GM12878 (cell line): ENCODE results near the gene UGT1A7. TPM values are rescaled to one million over a fixed set of nuclear protein-coding genes. Genes with fewer than 3 reads are reported as not detected.

Experiments
- ATAC-seq: fragments of 200-7000 bp; cut with Tn5 transposase; 3 replicates; pipeline ENCODE4 v1.9.1; 2020; ENCODE audit warnings: mild to moderate bottlenecking, moderate library complexity
- BruUV-seq: library from RNA; stranded (reverse); fragments of 400-500 nt; replicated peaks from 2 replicates; lab custom pipeline; 2021; lab: Mats Ljungman, UMichigan
- CTCF ChIA-PET: fragments of 300-600 bp; sonication (Branson Sonifier 250); formaldehyde crosslinking; extraction: SDS; loops from one replicate; lab custom pipeline; 2021; ENCODE audit warnings: inconsistent platforms; lab: Yijun Ruan, JAX
- POLR2A ChIA-PET: fragments of 350-600 bp; formaldehyde crosslinking; extraction: SDS; loops from one replicate; lab custom pipeline; 2021; ENCODE audit warnings: inconsistent platforms; lab: Charles Lee
- RAD21 ChIA-PET: fragments of 300-600 bp; sonication (Branson Sonifier 250); formaldehyde crosslinking; loops from one replicate; lab custom pipeline; 2023; ENCODE audit warnings: antibody characterized with exemption; ENCODE audit not compliant: unreplicated experiment; lab: Charles Lee
- SMC1A ChIA-PET: fragments of 300-600 bp; sonication (Branson Sonifier 250); formaldehyde crosslinking; loops from one replicate; lab custom pipeline; 2023; ENCODE audit not compliant: unreplicated experiment, uncharacterized antibody; lab: Charles Lee
- DNase-seq: peaks from one replicate; pipeline ENCODE4 v3.0.0-alpha.2; 2011; ENCODE audit warnings: low read depth, low spot score
- FAIRE-seq: peaks from 3 replicates; lab custom pipeline; 2011; peaks lifted over from hg19 to GRCh38; lab: Jason Lieb, UNC
- H2AFZ ChIP-seq: 2 replicates; pipeline ENCODE4 v1.6.0; 2011; ENCODE audit warnings: low read depth, low read length, control low read depth; ENCODE audit not compliant: control insufficient read depth
- H3K27ac ChIP-seq: 2 replicates; pipeline ENCODE4 v1.5.1; 2011; ENCODE audit warnings: control low read depth; ENCODE audit not compliant: control insufficient read depth, insufficient read depth
- H3K27me3 ChIP-seq, 2 experiments: replicated peaks in 1 of 2; 2 replicates each; pipeline versions ENCODE4 v1.6.0 to v1.6.1; 2011; ENCODE audit warnings: low read length in 1 of 2; ENCODE audit not compliant: control insufficient read depth in 2 of 2, insufficient read depth in 2 of 2
- H3K36me3 ChIP-seq, 2 experiments: 2 replicates each; pipeline ENCODE4 v1.5.1; 2011; ENCODE audit warnings: low read length in 1 of 2; ENCODE audit not compliant: control insufficient read depth in 2 of 2, insufficient read depth in 2 of 2
- H3K4me1 ChIP-seq: 2 replicates; pipeline ENCODE4 v1.6.1; 2011; ENCODE audit warnings: mild to moderate bottlenecking, low read length, moderate library complexity, mixed read lengths; ENCODE audit not compliant: control insufficient read depth, insufficient read depth
- H3K4me2 ChIP-seq: 2 replicates; pipeline ENCODE4 v1.6.0; 2011; ENCODE audit warnings: control low read depth; ENCODE audit not compliant: control insufficient read depth, insufficient read depth
- H3K4me3 ChIP-seq: fragments of 200-600 bp; sonication (generic); 2 replicates; pipeline ENCODE4 v1.5.1; 2016
- H3K79me2 ChIP-seq: 2 replicates; pipeline ENCODE4 v1.6.0; 2011; ENCODE audit warnings: low read length; ENCODE audit not compliant: control insufficient read depth, insufficient read depth
- H3K9ac ChIP-seq: 2 replicates; pipeline ENCODE4 v1.8.0; 2011; ENCODE audit warnings: low read length, control low read depth, mixed read lengths; ENCODE audit not compliant: control insufficient read depth, insufficient read depth
- H3K9me3 ChIP-seq: replicated peaks from 3 replicates; pipeline ENCODE4 v1.5.1; 2011; ENCODE audit warnings: mild to moderate bottlenecking, low read length; ENCODE audit not compliant: control insufficient read depth, insufficient read depth
- H4K20me1 ChIP-seq: 2 replicates; pipeline ENCODE4 v1.6.0; 2011; ENCODE audit not compliant: control insufficient read depth, insufficient read depth
- BHLHE40 ChIP-seq, 2 experiments: fragments of 450-650 bp in 1 of 2; IDR thresholded peaks; 2 replicates each; pipeline ENCODE4 v1.6.1; 2011 to 2017; ENCODE audit warnings: low read depth in 2 of 2, borderline replicate concordance in 1 of 2, improper control_type of control experiment in 1 of 2, low read length in 1 of 2, mild to moderate bottlenecking in 1 of 2
- CHD4 ChIP-seq: fragments of 200-600 bp; sonication (generic); IDR thresholded peaks from 2 replicates; pipeline ENCODE4 v1.6.1; 2016; ENCODE audit warnings: mild to moderate bottlenecking
- DPF2 ChIP-seq: fragments of 450-650 bp; IDR thresholded peaks from 2 replicates; pipeline ENCODE4 v1.6.1; 2017; ENCODE audit warnings: mild to moderate bottlenecking
- EGR1 ChIP-seq, 2 experiments: IDR thresholded peaks; 1 replicate in 1 of 2; 2 replicates in 1 of 2; pipeline ENCODE4 v1.6.1; 2011 to 2012; ENCODE audit warnings: low read depth in 2 of 2, low read length in 2 of 2, borderline replicate concordance in 1 of 2, mild to moderate bottlenecking in 1 of 2, moderate library complexity in 1 of 2
- ESRRA ChIP-seq: IDR thresholded peaks from 2 replicates; pipeline ENCODE4 v1.6.1; 2012; ENCODE audit warnings: mild to moderate bottlenecking, low read length, improper control_type of control experiment
- HDGF ChIP-seq: fragments of 450-650 bp; IDR thresholded peaks from 2 replicates; pipeline ENCODE4 v1.6.1; 2016; ENCODE audit warnings: antibody characterized with exemption
- IRF3 ChIP-seq: fragments of 450-650 bp; IDR thresholded peaks from 2 replicates; pipeline ENCODE4 v1.6.1; 2014; ENCODE audit warnings: mild to moderate bottlenecking
- IRF5 ChIP-seq: fragments of 450-650 bp; IDR thresholded peaks from 2 replicates; pipeline ENCODE4 v1.6.1; 2017; ENCODE audit warnings: borderline replicate concordance
- KDM1A ChIP-seq: fragments of 200-600 bp; sonication (generic); IDR thresholded peaks from 2 replicates; pipeline ENCODE4 v1.6.1; 2016; ENCODE audit warnings: borderline replicate concordance
- LARP7 ChIP-seq: fragments of 450-650 bp; IDR thresholded peaks from 2 replicates; pipeline ENCODE4 v1.6.1; 2017; ENCODE audit warnings: mild to moderate bottlenecking
- MXI1 ChIP-seq: fragments of 150-350 bp; IDR thresholded peaks from 2 replicates; pipeline ENCODE4 v1.6.1; 2011; ENCODE audit warnings: low read depth, mild to moderate bottlenecking, inconsistent platforms, low read length, improper control_type of control experiment
- MYB ChIP-seq: fragments of 150-350 bp; IDR thresholded peaks from 2 replicates; pipeline ENCODE4 v1.6.1; 2014; ENCODE audit warnings: mild to moderate bottlenecking, low read depth, low read length, borderline replicate concordance
- SMAD5 ChIP-seq: IDR thresholded peaks from 2 replicates; pipeline ENCODE4 v1.6.1; 2016; ENCODE audit warnings: antibody characterized with exemption, low read depth
- SUZ12 ChIP-seq: fragments of 200-600 bp; sonication (generic); IDR thresholded peaks from one replicate; pipeline ENCODE4 v1.6.1; 2018; ENCODE audit warnings: antibody characterized with exemption, mild to moderate bottlenecking; ENCODE audit not compliant: unreplicated experiment
- ZNF622 ChIP-seq: fragments of 450-650 bp; IDR thresholded peaks from 2 replicates; pipeline ENCODE4 v1.6.1; 2017; ENCODE audit warnings: mild to moderate bottlenecking, inconsistent platforms
- ZSCAN29 ChIP-seq: fragments of 450-650 bp; IDR thresholded peaks from 2 replicates; pipeline ENCODE4 v1.6.1; 2017; ENCODE audit warnings: mild to moderate bottlenecking, moderate library complexity
- ZZZ3 ChIP-seq: IDR thresholded peaks from 2 replicates; pipeline ENCODE4 v1.6.1; 2011; ENCODE audit warnings: low read depth; ENCODE audit not compliant: control insufficient read depth, insufficient read length
- WGBS: methylation state at CpG from one replicate; pipeline ENCODE4 v1.1.6; 2016; ENCODE audit warnings: low lambda C conversion rate; ENCODE audit not compliant: insufficient replicate concordance, insufficient coverage; ENCODE audit errors: missing lambda C conversion rate; 5-methylcytosine and 5-hydroxymethylcytosine counted together
- in situ Hi-C: fragments of 300-500 bp; cut with MboI; formaldehyde crosslinking; loops from 9 replicates; pipeline ENCODE4 v1.14.3; 2018; ENCODE audit warnings: mixed read lengths
- intact Hi-C: fragments of 100-400 bp; cut with micrococcal nuclease; formaldehyde crosslinking; loops from one replicate; pipeline ENCODE4 v1.14.2; 2022; ENCODE audit not compliant: unreplicated experiment
- polyA plus RNA-seq, 11 experiments: library from polyadenylated mRNA; depleted of rRNA in 4 of 11; unstranded in 6 of 11; stranded (reverse) in 5 of 11; fragments of >200 nt; fragmentation: Nextera tagmentation in 4 of 11; fragmentation: Illumina TruSeq in 1 of 11; extraction: Ambion mirVana in 4 of 11; extraction: Trizol in 1 of 11; gene quantifications; 1 replicate in 1 of 11; 2 replicates in 10 of 11; pipeline versions ENCODE4 v1.2.1 to v1.2.3, GENCODE V29; 2011 to 2016; ENCODE audit warnings: inconsistent platforms in 2 of 11, missing spikeins in 2 of 11, low read depth in 1 of 11
- total RNA-seq, 4 experiments: library from RNA; depleted of rRNA in 3 of 4; stranded (reverse); fragments of >200 nt in 3 of 4; fragmentation: Illumina TruSeq in 1 of 4; extraction: Trizol in 1 of 4; gene quantifications; 2 replicates each; pipeline versions ENCODE4 v1.2.1 to v1.2.3, GENCODE V29; 2013 to 2021

UGT1A7 gene
- total and polyA plus RNA-seq, 10 of the 15 experiments (the other 5 are each of a cell fraction or from before 2014, with no cell fraction given) = not detected

- Histone ChIP-seq H3K79me2 (no peaks in the 10 kb centered on the region), H3K36me3 (no peaks in the 10 kb centered on the region), H4K20me1 (no peaks in the 10 kb centered on the region), H3K4me3 (no peak overlapping the region), H2AFZ (no peak overlapping the region), H3K4me2 (no peak overlapping the region), H3K27ac (no peak overlapping the region), H3K9ac (no peak overlapping the region), H3K27me3 (no peaks in the 10 kb centered on the region; a peak in 1 of 4 replicates), H3K4me1 (no peaks in the 10 kb centered on the region), H3K9me3 (no peaks in the 10 kb centered on the region)
- intact Hi-C loops (no loop called here), in situ Hi-C loops (no loop called here)
- TF ChIP-seq BHLHE40 (IDR thresholded peaks at IDR 0.05; ENCODE audit: borderline replicate concordance in 1 of 2, low read depth in 2 of 2, low read length in 1 of 2) = no peak
- TF ChIP-seq CHD4 = no peak
- TF ChIP-seq IRF5 = no peak
- no peak for TF ChIP-seq DPF2
- no peak for TF ChIP-seq EGR1 (IDR thresholded peaks at IDR 0.05; ENCODE audit: borderline replicate concordance in 1 of 2, low read depth in 2 of 2, low read length in 2 of 2)
- no peak for TF ChIP-seq ESRRA
- no peak for TF ChIP-seq SMAD5
- no peak for TF ChIP-seq MXI1
- TF ChIP-seq IRF3 = no peak
- no peak for TF ChIP-seq ZZZ3
- TF ChIP-seq KDM1A = no peak
- TF ChIP-seq LARP7 = no peak
- TF ChIP-seq SUZ12 = no peak
- no peak for TF ChIP-seq MYB
- TF ChIP-seq ZNF622 = no peak
- TF ChIP-seq ZSCAN29 = no peak
- TF ChIP-seq HDGF = no peak
- ChIA-PET SMC1A (no interaction called here), RAD21 (no interaction called here), CTCF (no interaction called here), POLR2A (no interaction called here)
- BruUV-seq = no TSS peak
- no peak for ATAC-seq
- no peak for FAIRE-seq
- WGBS = 65% methylated on average over 3 of the region's 3 CpGs
- DNase-seq = no peak
Observed at GRCh38 chr2:233672886-233673285, 8.8 kb upstream of the UGT1A7 start.
